Pancreas (tissue), 10 donors: ENCODE measurements around the gene WLS. TPM values are rescaled to one million over a fixed set of nuclear protein-coding genes. Genes with fewer than 3 reads are reported as not detected.

Source experiments
- ATAC-seq, 4 donors: fragments of 200-7000 bp; cut with Tn5 transposase; one replicate each; pipeline versions ENCODE4 v1.8.0 to v1.9.1; 2020; ENCODE audit warnings: mild to moderate bottlenecking in 4 of 4, moderate library complexity in 4 of 4
- DNase-seq, 6 donors: peaks; one replicate each; pipeline ENCODE4 v3.0.0-alpha.2; 2020
- FAIRE-seq: peaks from 2 replicates; lab custom pipeline; 2012; peaks lifted over from hg19 to GRCh38; lab: Jason Lieb, UNC
- H3K27ac ChIP-seq, 4 donors: fragments of 200-600 bp; sonication (generic); 1 replicate in 3 of 4; 2 replicates in 1 of 4; pipeline versions ENCODE4 v1.5.0 to v1.8.0; 2020
- H3K27me3 ChIP-seq, 4 donors: fragments of 200-600 bp; one replicate each; pipeline ENCODE4 v1.8.0; 2021
- H3K36me3 ChIP-seq, 3 donors: fragments of 200-600 bp; sonication (generic) in 1 of 3; one replicate each; pipeline versions ENCODE4 v1.5.0 to v1.8.0; 2020 to 2021
- H3K4me1 ChIP-seq, 3 donors: fragments of 200-600 bp; one replicate each; pipeline ENCODE4 v1.8.0; 2021
- H3K4me3 ChIP-seq, 4 donors: fragments of 200-600 bp; sonication (generic) in 2 of 4; one replicate each; pipeline versions ENCODE4 v1.5.0 to v1.8.0; 2020 to 2021
- H3K9me3 ChIP-seq, 4 donors: fragments of 200-600 bp; one replicate each; pipeline ENCODE4 v1.8.0; 2021
- CTCF ChIP-seq, 4 donors: fragments of 200-600 bp; sonication (generic) in 3 of 4; IDR thresholded peaks; one replicate each; pipeline versions ENCODE4 v1.5.0 to v1.8.0; 2021; ENCODE audit warnings: antibody characterized with exemption in 4 of 4
- WGBS, 2 donors: extraction: QIAGEN DNeasy Blood & Tissue Kit; methylation state at CpG; one replicate each; pipeline ENCODE4 v1.1.7; 2013; 5-methylcytosine and 5-hydroxymethylcytosine counted together
- intact Hi-C, 3 donors: fragments of 100-400 bp; cut with DNase I; formaldehyde crosslinking; loops; one replicate each; pipeline versions ENCODE4 v1.11.1 to v1.14.2; 2022
- polyA plus RNA-seq, 2 donors: library from polyadenylated mRNA; stranded (reverse); fragments of 200-250 nt; gene quantifications; one replicate each; pipeline ENCODE4 v1.2.3, GENCODE V29; 2013
- total RNA-seq, 6 donors: library from RNA; stranded (reverse); fragmentation: NEBNext Ultra II Directional in 4 of 6; extraction: Animal tissue kit (Norgen Biotek cat#: 25700) in 4 of 6; gene quantifications; one replicate each; pipeline versions ENCODE4 v1.2.1 to v1.2.4, GENCODE V29; 2021 to 2023
- donor health status: healthy with polysubstance abuse.
- donor health status: DM: no; HTN: no; CAD: no; lungs with moderate emphysema.
- donor health status: DM: no; HTN: no; CAD: no.
- donor health status: control.
- donor health status: control.
- donor health status: Bipolar disorder and iron deficiency.
- donor health status: DM: yes; HTN: yes; CAD: no.
- donor health status: DM: no; HTN: no; CAD: no.
- donor health status: DM: no; HTN: no; CAD: no.
- donor health status: DM: yes; HTN: yes; CAD: no.

Gene WLS
- total and polyA plus RNA-seq, 8 donors, result 32.5 to 121 (median 68.8) TPM

GRCh38 chr1:68149110-68149798, 83.1 kb downstream of the WLS start:
- H3K9me3 ChIP-seq, result no peaks in the 10 kb centered on the region
- FAIRE-seq (no peak), DNase-seq (no peak), ATAC-seq (no peak)
- H3K27ac ChIP-seq, result no peak overlapping the region
- intact Hi-C loops, result no loop called here
- TF ChIP-seq CTCF (IDR thresholded peaks at IDR 0.05), result no peak
- no peaks in the 10 kb centered on the region for H3K27me3 ChIP-seq
- H3K4me1 ChIP-seq, result peaks cover 21 to 36% (median 24%) of the 10 kb centered on the region in 3 donors
- H3K36me3 ChIP-seq, result peaks cover 4 to 43% (median 5%) of the 10 kb centered on the region in 3 donors
- WGBS, 2 donors, result 93 to 94% methylated on average over 5 of the region's 5 CpGs
- no peak overlapping the region for H3K4me3 ChIP-seq

GRCh38 chr1:68148631-68149030, 83.7 kb downstream of the WLS start:
- ATAC-seq (no peak), DNase-seq (no peak), FAIRE-seq (no peak)
- intact Hi-C loops, result no loop called here
- Histone ChIP-seq H3K36me3 (peaks cover 4 to 37% (median 5%) of the 10 kb centered on the region in 3 donors), H3K4me1 (peaks cover 25 to 42% (median 30%) of the 10 kb centered on the region in 3 donors), H3K27ac (peak overlapping the region in 1 of 4 donors; percentile 84), H3K4me3 (no peak overlapping the region), H3K27me3 (no peaks in the 10 kb centered on the region), H3K9me3 (no peaks in the 10 kb centered on the region)
- TF ChIP-seq CTCF (IDR thresholded peaks at IDR 0.05), result no peak
- WGBS, 2 donors, result 90 to 91% methylated on average over 8 of the region's 8 CpGs

- Histone ChIP-seq H3K36me3 (peaks cover 4 to 32% (median 5%) of the 10 kb centered on the region in 3 donors), H3K4me1 (peaks cover 25 to 48% (median 38%) of the 10 kb centered on the region in 3 donors), H3K9me3 (no peaks in the 10 kb centered on the region), H3K27me3 (no peaks in the 10 kb centered on the region), H3K27ac (peak overlapping the region in 2 of 4 donors; percentile 84 to 85), H3K4me3 (no peak overlapping the region)
- peak in 2 of 6 donors; percentile 13 to 41 for DNase-seq
- 41 to 44% methylated on average over 4 of the region's 4 CpGs for WGBS, 2 donors
- intact Hi-C loops, result no loop called here
- no peak for TF ChIP-seq CTCF (IDR thresholded peaks at IDR 0.05)
- FAIRE-seq, result no peak
- peak in 3 of 4 donors; percentile 25 to 66 (median 52) for ATAC-seq
Measured at GRCh38 chr1:68147534-68148171, 84.7 kb downstream of the WLS start.

GRCh38 chr1:68145418-68146126, 86.8 kb downstream of the WLS start:
- Histone ChIP-seq H3K27me3 (no peaks in the 10 kb centered on the region), H3K4me1 (peaks cover 25 to 55% (median 38%) of the 10 kb centered on the region in 3 donors), H3K27ac (peak overlapping the region; percentile 14 to 85 (median 58)), H3K9me3 (no peaks in the 10 kb centered on the region), H3K4me3 (no peak overlapping the region), H3K36me3 (peaks cover 0 to 29% (median 5%) of the 10 kb centered on the region in 3 donors)
- intact Hi-C loops, result no loop called here
- ATAC-seq (peak; percentile 71 to 87 (median 78)), DNase-seq (peak; percentile 53 to 88 (median 66)), FAIRE-seq (no peak)
- WGBS, 2 donors, result 13 to 15% methylated on average over 10 of the region's 10 CpGs
- no peak for TF ChIP-seq CTCF (IDR thresholded peaks at IDR 0.05)
